HG02571 (cell line): ENCODE measurements around the gene APOB.

Source experiments
- ATAC-seq: cut with Tn5 transposase; IDR thresholded peaks from one replicate; pipeline ENCODE4 v1.9.1; 2021; ENCODE audit warnings: mild to moderate bottlenecking, moderate library complexity; ENCODE audit not compliant: unreplicated experiment

APOB gene

DNA sequence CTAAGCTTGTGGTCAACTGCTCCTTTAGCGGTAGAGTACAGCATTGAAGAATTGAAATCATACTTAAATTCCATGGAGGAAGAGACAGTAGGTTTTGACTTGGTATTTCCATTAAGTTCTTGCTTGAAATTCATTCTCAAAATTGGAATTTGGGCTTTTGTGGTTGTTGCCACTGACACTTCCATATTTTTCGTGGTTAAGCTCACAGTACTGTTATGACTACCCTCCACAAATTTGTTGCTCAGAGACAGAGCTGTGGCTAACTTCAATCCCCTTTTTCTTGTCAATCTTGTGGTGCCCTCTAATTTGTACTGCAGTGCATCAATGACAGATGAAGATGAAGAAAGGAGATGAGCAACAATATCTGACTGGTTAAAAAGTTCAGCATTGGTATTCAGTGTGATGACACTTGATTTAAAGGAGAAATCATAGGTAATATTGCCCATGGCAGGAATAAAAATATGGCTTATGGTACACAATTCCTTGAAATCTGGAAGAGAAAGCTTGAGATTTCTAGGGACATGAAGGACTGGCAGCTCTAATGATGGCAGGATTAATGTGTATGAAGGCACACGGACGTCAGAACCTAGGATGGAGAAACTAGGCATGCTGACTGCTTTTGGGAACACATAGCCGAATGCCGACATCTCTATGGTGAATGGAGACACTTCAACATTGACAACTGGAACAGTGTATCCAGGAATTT lies 37.3 kb downstream of the APOB start:
- ATAC-seq = no peak

DNA sequence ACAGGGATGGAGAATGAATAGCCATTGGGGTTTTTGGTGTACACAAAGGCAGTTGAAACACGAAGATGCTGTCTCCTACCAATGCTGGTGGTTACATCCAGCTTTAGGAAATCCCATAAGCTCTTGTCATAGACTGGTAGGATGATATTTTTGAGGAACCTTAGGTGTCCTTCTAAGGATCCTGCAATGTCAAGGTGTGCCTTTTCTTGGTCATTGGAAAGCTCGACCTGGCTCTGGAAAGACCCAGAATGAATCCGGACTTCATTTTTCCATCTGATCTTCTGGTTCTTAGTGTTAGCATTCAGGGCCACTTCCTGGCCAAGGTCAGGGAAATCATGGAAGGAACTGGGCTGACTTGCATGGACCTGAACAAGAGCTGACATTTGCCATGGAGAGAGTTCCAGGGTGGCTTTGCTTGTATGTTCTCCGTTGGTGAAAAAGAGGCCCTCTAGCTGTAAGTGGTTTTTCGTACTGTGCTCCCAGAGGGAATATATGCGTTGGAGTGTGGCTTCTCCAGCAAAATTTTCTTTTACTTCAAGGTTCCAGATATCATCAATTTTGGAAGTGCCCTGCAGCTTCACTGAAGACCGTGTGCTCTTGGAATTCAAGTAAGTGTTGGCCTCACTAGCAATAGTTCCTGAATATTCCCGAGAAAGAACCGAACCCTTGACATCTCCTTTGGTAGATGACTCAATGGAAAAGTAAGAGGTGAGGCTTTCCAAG lies 38.0 kb downstream of the APOB start:
- ATAC-seq = no peak

DNA sequence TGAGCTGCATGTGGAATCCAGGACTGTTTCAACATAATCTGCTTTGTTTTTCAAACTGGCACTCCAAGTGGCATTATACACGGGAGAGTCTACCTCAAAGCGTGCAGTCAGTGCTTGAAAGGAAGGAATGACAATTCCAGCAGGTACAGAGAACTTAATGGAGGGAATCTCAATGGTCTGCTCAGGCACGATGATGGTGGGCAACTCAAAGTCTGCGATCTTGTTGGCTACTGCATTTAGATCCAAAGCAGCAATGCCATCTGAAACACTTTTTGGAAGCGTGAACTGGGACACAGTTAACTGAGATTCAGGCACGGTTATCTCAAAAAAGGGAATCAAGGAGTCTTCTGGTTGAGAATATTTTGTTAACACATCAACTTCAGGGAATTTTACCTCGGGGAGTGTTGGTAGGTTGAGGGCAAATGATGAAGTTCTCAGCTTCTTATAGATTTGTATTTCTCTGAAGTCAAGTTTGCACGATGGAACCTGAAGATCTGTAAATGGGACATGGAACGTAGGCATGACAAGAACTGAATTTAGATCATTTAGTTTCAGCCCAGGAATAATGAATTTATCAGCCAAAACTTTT lies 38.7 kb downstream of the APOB start:
- no peak for ATAC-seq

DNA sequence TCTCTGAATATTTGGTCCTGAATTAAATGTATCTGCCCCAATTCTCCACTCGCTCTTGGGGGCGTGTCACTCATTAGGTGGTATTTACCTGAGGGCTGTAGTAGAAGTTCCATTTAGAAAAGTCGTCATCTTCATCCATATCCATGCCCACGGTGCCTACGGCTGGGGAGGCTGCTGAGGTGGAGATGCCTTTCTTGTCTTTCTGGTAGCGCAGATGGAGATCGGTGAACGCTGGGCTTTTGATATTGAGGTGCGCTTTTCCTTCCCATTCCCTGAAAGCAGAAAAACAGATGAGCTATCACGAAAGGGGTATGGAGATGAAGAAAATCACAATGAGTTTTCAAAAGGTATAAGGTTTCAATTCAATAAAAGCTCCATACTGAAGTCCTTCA lies 39.7 kb downstream of the APOB start:
- ATAC-seq = no peak

DNA sequence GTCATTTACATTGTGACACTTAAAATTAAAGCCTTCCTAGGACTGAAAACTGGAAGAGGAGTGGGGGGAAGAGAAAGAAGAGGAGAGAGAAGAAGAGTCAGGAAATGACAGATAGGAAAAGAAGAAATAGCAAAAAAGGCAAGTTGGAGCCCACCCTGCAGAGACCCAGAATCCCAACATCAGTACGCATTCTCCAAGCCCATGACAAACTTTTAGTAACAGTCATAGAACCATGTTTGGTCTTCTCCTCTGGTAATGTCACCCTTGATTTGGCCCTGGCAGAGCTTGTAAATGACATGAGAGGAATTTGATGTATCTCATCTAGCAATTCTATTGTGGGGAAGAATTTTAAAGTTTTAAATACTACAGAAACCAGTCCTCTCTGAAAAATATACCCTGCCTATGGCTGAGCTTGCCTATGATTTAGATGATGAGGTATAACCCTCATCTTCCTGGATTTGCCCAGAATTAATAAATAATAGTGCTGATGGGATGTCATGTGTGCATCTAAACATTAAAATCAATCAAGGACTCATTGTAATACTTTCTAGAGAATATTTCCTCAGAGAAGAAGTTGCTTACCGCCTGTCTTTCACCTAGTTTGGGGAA lies 40.2 kb downstream of the APOB start:
- no peak for ATAC-seq

DNA sequence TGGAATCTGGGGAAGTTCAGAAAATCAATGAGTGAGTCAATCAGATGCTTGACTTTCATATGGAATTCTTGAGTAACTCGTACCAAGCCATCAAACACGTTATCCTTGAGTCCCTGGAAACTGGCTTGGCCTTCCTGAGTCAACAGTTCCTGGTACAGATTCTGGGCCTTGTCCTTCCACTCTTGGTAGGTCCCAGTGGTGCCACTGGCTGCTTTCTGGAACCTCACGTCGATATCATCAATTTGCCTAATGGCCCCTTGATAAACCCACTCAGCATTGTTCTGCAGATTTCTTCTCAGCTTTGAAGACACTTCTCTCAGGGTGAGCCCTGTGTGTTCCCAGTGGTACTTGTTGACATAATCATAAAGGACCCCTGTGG lies 41.1 kb downstream of the APOB start:
- no peak for ATAC-seq

DNA sequence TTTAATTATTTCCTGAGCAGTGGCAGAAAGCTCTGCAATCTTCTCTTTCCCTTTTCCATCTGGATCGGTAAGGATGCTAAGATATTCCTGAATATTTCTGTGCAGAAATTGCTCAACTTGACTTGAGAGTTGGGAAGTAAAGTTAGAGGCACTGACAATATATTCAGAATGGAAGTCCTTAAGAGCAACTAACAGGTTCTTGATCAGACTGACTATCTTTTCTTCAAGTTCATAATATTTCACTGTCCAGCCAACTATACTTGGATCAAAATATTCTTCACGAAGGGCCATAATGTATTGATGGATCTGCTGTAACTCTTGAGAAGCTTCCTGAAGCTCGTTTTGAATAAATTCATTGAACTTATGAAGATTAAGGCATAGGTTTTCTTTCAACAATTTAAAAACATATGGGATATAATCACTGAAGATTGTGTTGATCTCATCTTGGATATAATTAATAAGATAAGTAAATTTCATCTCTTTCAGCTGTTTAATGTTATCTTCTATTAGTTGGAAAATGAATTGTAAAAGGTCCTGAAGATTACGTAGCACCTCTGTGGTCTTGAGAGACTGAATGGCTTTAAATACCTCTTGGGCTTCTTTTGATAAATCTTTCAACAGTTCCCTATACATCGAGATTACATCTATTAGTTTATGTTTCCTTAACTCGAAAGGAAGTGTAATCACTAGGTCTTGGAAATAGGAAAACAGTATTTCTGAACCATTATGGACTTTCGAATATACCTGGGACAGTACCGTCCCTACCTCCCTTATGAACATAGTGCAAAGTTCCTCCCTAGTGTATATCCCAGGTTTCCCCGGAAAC lies 41.7 kb downstream of the APOB start:
- no peak for ATAC-seq

DNA sequence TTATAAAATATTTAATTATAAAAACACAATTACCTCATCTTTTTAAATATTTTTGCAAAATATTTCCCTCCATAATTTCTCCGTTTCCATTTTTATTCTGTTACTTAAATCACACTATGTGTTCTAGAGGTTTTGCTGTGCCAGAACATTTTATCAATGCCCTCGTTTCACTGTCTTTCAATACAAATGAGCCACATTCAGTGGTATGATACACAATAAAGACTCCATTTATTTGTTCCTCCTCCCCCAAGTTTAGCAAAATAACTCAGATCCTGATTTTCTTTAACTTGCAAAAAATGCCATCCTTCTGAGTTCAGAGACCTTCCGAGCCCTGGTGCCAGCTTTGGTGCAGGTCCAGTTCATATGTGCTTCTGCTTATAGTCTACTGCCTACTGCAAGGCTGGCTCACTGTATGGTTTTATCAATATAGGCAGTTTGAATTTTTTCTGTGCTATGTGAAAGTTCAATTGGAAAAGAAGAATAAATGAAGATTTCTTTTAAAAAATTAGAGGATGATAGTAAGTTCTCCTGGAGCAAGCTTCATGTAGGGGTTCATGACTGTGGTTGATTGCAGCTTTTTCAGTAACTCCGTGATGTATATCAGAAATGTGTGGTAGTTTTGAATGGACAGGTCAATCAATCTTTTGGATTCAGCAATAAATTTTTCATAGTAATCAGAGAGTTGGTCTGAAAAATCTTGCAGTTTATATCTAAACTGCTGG lies 42.5 kb downstream of the APOB start:
- no peak for ATAC-seq

DNA sequence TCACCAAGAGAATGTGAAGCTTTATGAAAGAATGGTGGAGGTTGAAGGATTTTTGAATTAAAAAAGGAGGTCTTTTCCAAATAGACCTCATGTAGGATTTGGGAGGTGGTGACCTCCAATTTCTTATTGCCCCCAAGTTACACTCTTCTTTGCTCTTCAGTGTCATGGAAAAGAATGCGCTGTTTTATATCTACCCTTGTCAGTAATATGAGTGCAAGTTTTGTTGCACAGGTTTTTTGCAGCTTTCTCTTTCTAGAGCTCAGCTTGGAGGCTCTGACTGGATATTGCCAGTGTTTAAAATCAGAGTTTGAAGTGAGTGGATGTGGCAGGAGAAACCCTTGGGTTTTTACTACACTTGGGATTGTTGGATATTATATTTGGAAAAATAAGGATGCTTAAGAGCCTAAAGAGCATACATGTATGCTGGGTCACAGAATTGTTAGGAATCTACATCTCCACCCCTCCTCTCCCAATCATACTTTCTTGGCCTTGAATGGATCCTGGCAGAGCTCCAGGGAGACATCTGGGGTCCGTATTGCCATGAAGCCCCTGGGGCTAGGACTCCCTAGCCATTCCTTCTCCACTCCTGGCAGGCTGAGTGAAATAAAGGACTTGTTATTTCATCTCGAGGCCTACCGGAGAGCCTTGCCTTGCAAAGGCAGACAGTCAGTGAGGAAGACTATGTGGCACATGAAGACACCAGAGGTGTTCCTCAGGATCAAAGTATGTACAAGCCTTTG lies 43.8 kb downstream of the APOB start:
- no peak for ATAC-seq

DNA sequence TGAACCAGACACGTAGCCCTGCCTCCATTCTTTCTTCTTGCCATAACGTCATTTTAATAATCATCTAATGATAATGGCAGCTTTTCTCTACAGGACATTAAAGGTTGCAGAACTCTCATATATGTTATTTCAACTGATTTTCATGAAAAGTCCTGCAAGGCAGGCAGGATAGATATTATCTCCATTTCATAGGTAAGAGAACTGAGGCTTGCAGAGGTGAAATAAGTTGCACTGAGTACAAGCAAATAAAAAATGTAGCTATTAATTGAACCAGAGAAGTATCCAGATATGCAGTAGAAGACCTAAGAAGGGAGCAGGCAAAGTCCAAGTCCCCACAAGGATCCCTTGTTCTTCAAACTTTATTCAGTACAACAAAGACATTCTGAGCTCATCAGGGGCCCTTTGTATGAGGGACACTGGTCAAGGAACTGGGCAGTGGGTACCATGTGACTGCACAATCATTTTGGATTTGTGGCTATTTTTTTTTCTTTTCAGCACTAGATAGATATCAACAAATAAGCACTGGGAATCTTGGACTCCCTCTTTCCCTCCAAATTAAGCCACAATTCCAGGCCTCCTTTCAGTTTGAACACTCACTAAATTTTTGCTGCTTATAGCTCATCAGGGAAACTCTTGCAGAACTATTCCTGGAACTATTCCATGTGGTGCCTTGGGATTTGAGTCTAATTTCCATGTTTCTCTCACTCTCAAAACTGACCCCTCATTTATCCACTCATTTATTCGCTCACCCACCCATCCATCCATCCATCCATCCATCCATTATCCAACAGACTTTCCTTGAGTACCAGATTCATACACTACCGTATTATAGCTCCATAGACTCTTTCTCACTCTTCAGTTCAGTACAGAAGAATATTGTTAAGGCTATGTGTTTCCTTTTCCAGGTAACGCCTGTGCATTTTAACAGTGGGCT lies 44.6 kb downstream of the APOB start:
- no peak for ATAC-seq

DNA sequence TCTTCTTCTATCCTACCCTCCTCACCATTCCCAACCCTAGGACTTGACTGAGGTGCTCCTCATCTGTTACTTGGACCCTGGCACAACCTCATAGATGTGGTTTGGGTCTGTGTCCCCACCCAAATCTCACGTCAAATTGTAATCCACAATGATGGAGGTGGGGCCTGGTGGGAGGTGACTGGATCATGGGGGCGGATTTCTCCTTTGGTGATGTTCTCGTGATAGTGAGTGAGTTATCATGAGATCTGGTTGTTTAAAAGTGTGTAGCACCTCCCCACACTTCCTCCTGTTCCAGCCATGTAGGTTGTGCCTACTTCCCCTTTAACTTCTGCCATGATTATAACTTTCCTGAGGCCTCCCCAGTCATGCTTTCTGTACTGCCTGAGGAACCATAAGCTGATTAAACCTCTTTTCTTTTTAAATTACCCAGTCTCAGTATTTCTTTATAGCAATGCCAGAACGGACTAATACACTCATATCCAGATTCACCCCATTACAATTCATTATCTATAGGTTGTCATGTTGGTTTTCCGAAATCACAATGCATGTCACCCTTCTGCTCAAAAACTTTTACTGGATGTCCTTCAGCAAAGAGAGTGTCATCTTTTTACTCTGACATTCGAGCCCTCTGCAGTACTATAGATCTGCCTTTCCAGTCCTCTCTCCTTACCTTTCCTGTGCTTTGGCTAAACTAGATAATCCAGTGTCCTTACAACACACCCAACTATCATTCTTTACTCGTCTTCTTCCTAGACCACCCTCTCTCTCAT lies 45.7 kb downstream of the APOB start:
- ATAC-seq = no peak

DNA sequence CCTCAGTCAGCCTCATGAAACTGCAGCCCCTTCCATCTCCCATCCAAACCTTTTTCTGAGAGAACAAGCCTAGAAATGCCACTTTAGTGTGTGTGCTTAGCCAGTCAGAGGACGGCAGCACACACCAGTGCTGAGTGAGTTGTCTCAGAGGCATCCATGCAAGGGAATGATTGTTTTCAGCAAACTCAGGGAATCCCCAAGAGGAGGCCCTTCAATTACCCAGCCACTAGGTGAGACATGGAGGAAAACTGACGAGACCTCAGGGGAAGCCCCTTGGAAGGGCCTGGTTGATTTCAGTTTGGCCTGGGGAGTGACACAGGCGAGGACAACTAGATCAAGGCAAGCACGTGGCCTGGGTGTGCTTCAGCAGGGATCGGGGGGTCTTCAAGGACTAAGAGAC lies 49.7 kb downstream of the APOB start:
- no peak for ATAC-seq

DNA sequence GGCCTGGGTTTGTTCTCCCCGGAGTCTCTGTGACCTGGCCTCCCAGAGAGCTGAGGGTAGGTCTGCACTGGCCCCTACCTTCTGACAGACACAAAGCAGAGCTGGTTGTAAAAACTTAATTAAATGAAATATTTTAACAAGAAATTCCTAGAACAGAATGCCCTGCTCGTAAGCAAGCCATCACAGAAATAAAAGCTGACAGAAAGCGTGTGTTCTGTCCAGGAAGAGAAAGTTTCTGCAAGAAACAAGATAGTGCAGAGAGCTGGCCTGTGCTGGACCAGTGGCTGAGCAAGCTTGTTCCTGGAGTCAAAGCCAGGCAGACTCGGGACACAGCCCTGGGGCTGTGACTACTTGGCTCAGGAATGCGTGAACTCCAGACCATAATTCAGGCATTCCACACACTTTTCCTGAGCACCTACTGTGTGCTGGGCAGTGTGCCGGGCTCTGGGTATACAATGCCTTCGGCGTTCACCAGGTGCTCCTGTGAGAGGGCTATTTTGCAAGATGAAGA lies 51.6 kb downstream of the APOB start:
- ATAC-seq = no peak

DNA sequence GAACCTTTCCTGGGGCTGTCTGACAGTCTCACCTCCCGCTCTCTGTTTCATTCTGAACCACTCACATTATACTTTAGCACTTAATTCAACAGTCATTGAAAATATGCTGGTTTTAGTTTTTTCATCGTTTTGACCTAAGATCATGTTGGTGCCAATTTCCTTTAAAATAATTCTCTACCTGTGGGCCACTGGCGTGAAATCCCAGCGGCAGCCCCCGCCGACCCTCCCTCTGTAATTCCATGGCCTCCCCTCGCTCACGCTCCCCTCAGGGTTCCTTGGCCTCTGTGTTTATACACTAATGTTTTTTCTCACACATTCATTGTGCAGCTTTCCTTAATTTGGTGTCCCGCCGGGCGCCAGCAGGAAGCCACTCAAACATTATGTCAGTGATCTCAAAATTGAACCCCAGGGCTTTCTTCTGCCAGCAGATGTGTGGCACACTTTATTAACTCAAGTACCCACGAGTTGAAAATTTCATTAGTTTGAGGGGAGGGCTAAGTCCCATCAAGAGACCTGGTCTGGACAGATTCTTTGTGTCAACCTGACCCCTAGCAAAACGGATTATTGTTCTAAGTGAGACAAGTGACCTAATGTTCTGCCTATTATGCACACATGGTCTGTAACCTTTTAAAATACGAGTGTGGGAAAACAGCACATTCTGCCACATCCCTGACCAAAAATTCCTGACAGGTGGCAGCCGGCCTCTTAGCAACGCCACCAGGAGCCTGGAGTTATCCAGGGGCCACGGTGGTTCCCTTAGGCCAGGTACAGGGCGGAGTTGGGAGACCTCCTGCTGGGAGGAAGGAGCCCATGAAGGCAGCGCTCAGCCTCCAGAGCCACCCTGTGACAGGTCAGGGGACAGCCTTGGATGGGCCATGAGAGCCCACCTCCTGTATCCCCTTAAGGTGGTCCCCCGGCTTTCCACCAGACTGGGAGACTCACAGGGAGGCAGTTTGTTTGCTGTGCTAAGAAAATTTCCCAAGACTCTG lies 53.1 kb downstream of the APOB start:
- no peak for ATAC-seq

DNA sequence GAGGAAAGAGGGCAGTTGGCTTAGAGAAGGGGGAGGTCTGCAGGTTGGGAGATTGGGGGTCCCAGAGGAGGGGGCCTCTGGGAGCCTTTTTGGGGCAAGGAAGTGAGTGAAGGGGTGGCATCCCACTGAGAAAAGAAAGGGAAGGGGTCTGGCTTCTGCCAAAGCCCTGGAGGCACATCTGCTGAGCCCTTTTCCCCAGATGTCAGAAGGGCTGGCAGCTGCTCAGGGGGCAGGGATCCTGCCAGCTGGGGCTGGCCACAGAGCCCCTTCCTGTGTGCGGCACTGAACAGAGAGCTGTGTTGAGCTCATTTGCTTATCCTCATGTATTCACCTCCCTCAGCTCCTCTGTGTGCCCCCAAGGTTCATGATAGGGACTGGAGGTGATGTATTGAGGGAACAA lies 54.5 kb downstream of the APOB start:
- ATAC-seq = no peak

DNA sequence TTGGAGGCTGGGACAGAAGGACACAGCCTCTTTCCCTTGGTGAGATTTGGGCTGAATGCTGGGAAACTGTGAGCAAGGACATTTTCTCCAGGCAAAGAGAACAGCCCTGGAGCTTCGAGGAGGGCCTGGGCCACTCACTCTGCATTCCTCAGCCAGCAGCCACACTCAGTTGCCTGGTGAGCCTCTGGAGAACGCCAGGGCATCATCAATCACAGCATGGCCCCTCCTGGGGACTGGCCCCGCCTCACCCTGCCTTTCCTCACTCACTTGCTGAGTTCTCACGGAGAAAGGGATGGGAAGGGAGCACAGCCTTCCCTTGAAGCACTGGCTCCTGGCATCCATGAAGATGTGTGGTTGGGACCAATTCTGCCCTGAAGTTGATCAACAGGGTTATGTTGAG lies 55.0 kb downstream of the APOB start:
- no peak for ATAC-seq
